OCI-LY7 (cell line): Measurements from ENCODE around the gene PODNL1.

Source experiments
- EZH2phosphoT487 ChIP-seq: fragments of 200-600 bp; sonication (generic); IDR thresholded peaks from 2 replicates; pipeline ENCODE4 v1.6.1; 2018; ENCODE audit warnings: low read depth, borderline replicate concordance, mild to moderate bottlenecking, mixed run types, antibody characterized with exemption, low read length, moderate library complexity, mixed read lengths
- TF ChIP-seq, protein P1 (sequence below): fragments of 200-600 bp; sonication (generic); conservative IDR thresholded peaks from 2 replicates; pipeline ENCODE4 v1.5.1; 2014; ENCODE audit warnings: mild to moderate bottlenecking, antibody characterized with exemption, low read length, moderate library complexity, mixed read lengths

DNA sequence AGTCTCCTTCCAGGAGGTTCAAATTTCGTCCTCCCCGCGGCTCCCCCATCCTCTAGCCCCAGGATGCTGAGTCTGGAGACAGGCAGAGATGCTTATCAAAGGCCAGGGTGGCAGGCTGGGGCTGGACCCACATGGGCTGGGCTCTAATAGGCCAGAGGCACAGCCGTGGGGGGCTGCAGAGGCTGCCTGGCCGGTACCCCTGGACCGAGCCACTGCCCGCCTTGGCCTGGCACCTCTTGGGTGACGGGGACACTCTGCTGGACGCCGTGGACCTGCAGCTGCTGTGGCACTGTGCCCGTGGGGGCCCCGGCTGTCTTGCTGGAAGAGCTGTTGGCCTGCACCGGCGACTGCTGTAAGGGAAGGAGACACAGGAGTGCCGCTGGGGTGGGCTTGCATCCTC is 42.1 kb upstream of the PODNL1 start:
- TF ChIP-seq, protein P1, sequence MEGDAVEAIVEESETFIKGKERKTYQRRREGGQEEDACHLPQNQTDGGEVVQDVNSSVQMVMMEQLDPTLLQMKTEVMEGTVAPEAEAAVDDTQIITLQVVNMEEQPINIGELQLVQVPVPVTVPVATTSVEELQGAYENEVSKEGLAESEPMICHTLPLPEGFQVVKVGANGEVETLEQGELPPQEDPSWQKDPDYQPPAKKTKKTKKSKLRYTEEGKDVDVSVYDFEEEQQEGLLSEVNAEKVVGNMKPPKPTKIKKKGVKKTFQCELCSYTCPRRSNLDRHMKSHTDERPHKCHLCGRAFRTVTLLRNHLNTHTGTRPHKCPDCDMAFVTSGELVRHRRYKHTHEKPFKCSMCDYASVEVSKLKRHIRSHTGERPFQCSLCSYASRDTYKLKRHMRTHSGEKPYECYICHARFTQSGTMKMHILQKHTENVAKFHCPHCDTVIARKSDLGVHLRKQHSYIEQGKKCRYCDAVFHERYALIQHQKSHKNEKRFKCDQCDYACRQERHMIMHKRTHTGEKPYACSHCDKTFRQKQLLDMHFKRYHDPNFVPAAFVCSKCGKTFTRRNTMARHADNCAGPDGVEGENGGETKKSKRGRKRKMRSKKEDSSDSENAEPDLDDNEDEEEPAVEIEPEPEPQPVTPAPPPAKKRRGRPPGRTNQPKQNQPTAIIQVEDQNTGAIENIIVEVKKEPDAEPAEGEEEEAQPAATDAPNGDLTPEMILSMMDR: no peak
- no peak for TF ChIP-seq EZH2phosphoT487
